ENCODE results near the gene RHEBL1.

GRCh38 chr12:49023812-49024211 is 46.0 kb downstream of the RHEBL1 start:
- TF ChIP-seq POLR2A (IDR thresholded peaks at IDR 0.05) (no peak), CTCF (IDR thresholded peaks at IDR 0.05) (no peak)

Measured in heart left ventricle (tissue), 13 donors.